SK-N-SH (cell line): ENCODE measurements around the gene ZNF592. TPM values are rescaled to one million over a fixed set of nuclear protein-coding genes. Genes with fewer than 3 reads are reported as not detected.
"Not testable (repeated sequence)": the region's sequence is repeated elsewhere in the genome, so short reads cannot be mapped to it uniquely, and the experiment has no call there.

ENCODE experiments used
- CTCF ChIA-PET: fragments of 300-600, 350-600 bp; formaldehyde crosslinking; extraction: SDS; loops from one replicate; lab custom pipeline; 2021; lab: Yijun Ruan, JAX
- POLR2A ChIA-PET: fragments of 350-600 bp; sonication (Branson Sonifier 250); formaldehyde crosslinking; extraction: SDS; loops from one replicate; lab custom pipeline; 2020; ENCODE audit warnings: antibody characterized with exemption, inconsistent platforms; lab: Yijun Ruan, JAX
- DNase-seq: peaks from one replicate; pipeline ENCODE4 v3.0.0; 2012
- H2AFZ ChIP-seq: fragments of 200-600 bp; sonication (generic); 2 replicates; pipeline ENCODE4 v1.8.1; 2016; ENCODE audit warnings: antibody characterized with exemption, mild to moderate bottlenecking, low read depth
- H3F3A ChIP-seq: fragments of 200-600 bp; sonication (generic); replicated peaks from 2 replicates; pipeline ENCODE3; 2016; ENCODE audit warnings: antibody characterized with exemption, mild to moderate bottlenecking; ENCODE audit not compliant: insufficient read depth
- H3K27ac ChIP-seq, 2 experiments: fragments of 200-500 bp in 1 of 2; fragments of 200-600 bp in 1 of 2; sonication (Bioruptor generic) in 1 of 2; sonication (generic), shearing (Covaris generic) in 1 of 2; 2 replicates each; pipeline versions ENCODE4 v1.5.1 to v1.6.1; 2014 to 2016; ENCODE audit warnings: low read depth in 2 of 2, inconsistent platforms in 1 of 2, low read length in 1 of 2, mild to moderate bottlenecking in 1 of 2, mixed read lengths in 1 of 2
- H3K27me3 ChIP-seq: fragments of 200-600 bp; sonication (generic), shearing (Covaris generic); 2 replicates; pipeline ENCODE4 v1.6.1; 2016; ENCODE audit warnings: mixed run types; ENCODE audit not compliant: insufficient read depth
- H3K36me3 ChIP-seq, 2 experiments: fragments of 200-500 bp in 1 of 2; fragments of 200-600 bp in 1 of 2; sonication (Bioruptor generic) in 1 of 2; sonication (generic) in 1 of 2; replicated peaks in 1 of 2; 2 replicates each; pipeline versions ENCODE3 to v1.5.1; 2014 to 2016; ENCODE audit warnings: low read length in 1 of 2, mild to moderate bottlenecking in 1 of 2; ENCODE audit not compliant: insufficient read depth in 2 of 2, control insufficient read depth in 1 of 2
- H3K4me1 ChIP-seq, 2 experiments: fragments of 200-500 bp in 1 of 2; fragments of 200-600 bp in 1 of 2; sonication (Bioruptor generic) in 1 of 2; sonication (generic), shearing (Covaris generic) in 1 of 2; 2 replicates each; pipeline versions ENCODE4 v1.5.1 to v1.6.1; 2014 to 2016; ENCODE audit warnings: low read depth in 1 of 2, low read length in 1 of 2, mixed run types in 1 of 2; ENCODE audit not compliant: insufficient read depth in 2 of 2, control insufficient read depth in 1 of 2
- H3K4me2 ChIP-seq: fragments of 200-600 bp; sonication (generic), shearing (Covaris generic); 2 replicates; pipeline ENCODE4 v1.6.1; 2017; ENCODE audit warnings: mixed run types
- H3K4me3 ChIP-seq, 2 experiments: fragments of 200-500 bp in 1 of 2; fragments of 200-600 bp in 1 of 2; sonication (Bioruptor generic) in 1 of 2; sonication (generic), shearing (Covaris generic) in 1 of 2; 2 replicates each; pipeline versions ENCODE4 v1.5.1 to v1.8.1; 2014 to 2016; ENCODE audit warnings: low read depth in 2 of 2, inconsistent platforms in 1 of 2, low read length in 1 of 2, mild to moderate bottlenecking in 1 of 2, mixed read lengths in 1 of 2, moderate library complexity in 1 of 2
- H3K79me2 ChIP-seq: fragments of 200-600 bp; sonication (generic); 2 replicates; pipeline ENCODE4 v1.8.1; 2017; ENCODE audit warnings: mild to moderate bottlenecking; ENCODE audit not compliant: insufficient read depth
- H3K9ac ChIP-seq: fragments of 200-600 bp; sonication (generic); 2 replicates; pipeline ENCODE4 v1.6.1; 2017; ENCODE audit warnings: mixed run types
- H3K9me2 ChIP-seq: fragments of 200-600 bp; sonication (generic); 2 replicates; pipeline ENCODE4 v1.6.1; 2017; ENCODE audit warnings: mixed run types
- H3K9me3 ChIP-seq: fragments of 200-600 bp; sonication (generic); 2 replicates; pipeline ENCODE4 v1.6.1; 2017; ENCODE audit warnings: mixed run types, mild to moderate bottlenecking, moderate library complexity
- H4K20me1 ChIP-seq: fragments of 200-600 bp; sonication (generic); 2 replicates; pipeline ENCODE4 v1.6.1; 2017; ENCODE audit warnings: mild to moderate bottlenecking, mixed run types; ENCODE audit not compliant: insufficient read depth
- CHD2 ChIP-seq: fragments of 150-350 bp; IDR thresholded peaks from 2 replicates; pipeline ENCODE4 v1.6.1; 2018; ENCODE audit warnings: low read length; ENCODE audit not compliant: partially characterized antibody
- ELF1 ChIP-seq: IDR thresholded peaks from 2 replicates; pipeline ENCODE4 v1.4.0; 2012
- EP300 ChIP-seq, 2 experiments: IDR thresholded peaks; 2 replicates each; pipeline versions ENCODE4 v1.4.0 to v1.6.1; 2012; ENCODE audit warnings: borderline replicate concordance in 1 of 2, low read depth in 1 of 2, low read length in 1 of 2
- EZH2phosphoT487 ChIP-seq: fragments of 200-600 bp; sonication (generic); IDR thresholded peaks from 2 replicates; pipeline ENCODE4 v1.6.1; 2017; ENCODE audit warnings: low read depth, mixed run types, mild to moderate bottlenecking, antibody characterized with exemption, moderate library complexity, borderline replicate concordance
- FOXJ3 ChIP-seq: sonication (generic); formaldehyde crosslinking; IDR thresholded peaks from 2 replicates; pipeline ENCODE4 v1.5.1; 2020; ENCODE audit warnings: mild to moderate bottlenecking, missing genetic modification reagents
- GABPA ChIP-seq: IDR thresholded peaks from 2 replicates; pipeline ENCODE4 v1.4.0; 2012; ENCODE audit warnings: low read depth, mild to moderate bottlenecking
- GATA2 ChIP-seq: sonication (generic); formaldehyde crosslinking; IDR thresholded peaks from 2 replicates; pipeline ENCODE4 v1.5.0; 2020; ENCODE audit warnings: mild to moderate bottlenecking, missing genetic modification reagents
- JUND ChIP-seq: IDR thresholded peaks from 2 replicates; pipeline ENCODE4 v1.4.0; 2012
- MAX ChIP-seq: IDR thresholded peaks from 2 replicates; pipeline ENCODE4 v1.4.0; 2012; ENCODE audit warnings: low read depth
- MXI1 ChIP-seq: IDR thresholded peaks from 2 replicates; pipeline ENCODE4 v1.6.1; 2012; ENCODE audit warnings: mild to moderate bottlenecking, low read depth, low read length, improper control_type of control experiment
- NFIC ChIP-seq: IDR thresholded peaks from 2 replicates; pipeline ENCODE4 v1.4.0; 2012; ENCODE audit warnings: borderline replicate concordance
- NRF1 ChIP-seq: IDR thresholded peaks from 2 replicates; pipeline ENCODE4 v1.6.1; 2012; ENCODE audit warnings: low read depth, mild to moderate bottlenecking, low read length
- RFX5 ChIP-seq: IDR thresholded peaks from 2 replicates; pipeline ENCODE4 v1.6.1; 2012; ENCODE audit warnings: mild to moderate bottlenecking, improper control_type of control experiment, low read length
- SIN3A ChIP-seq: IDR thresholded peaks from 2 replicates; pipeline ENCODE4 v1.6.1; 2012; ENCODE audit warnings: low read depth, mild to moderate bottlenecking, low read length, moderate library complexity, borderline replicate concordance
- SMC3 ChIP-seq: IDR thresholded peaks from 2 replicates; pipeline ENCODE4 v1.6.1; 2012; ENCODE audit warnings: low read depth, low read length, improper control_type of control experiment
- TAF1 ChIP-seq: IDR thresholded peaks from 2 replicates; pipeline ENCODE4 v1.6.1; 2012; ENCODE audit warnings: low read depth, mild to moderate bottlenecking, low read length, moderate library complexity, borderline replicate concordance
- USF2 ChIP-seq: fragments of 150-350 bp; IDR thresholded peaks from 2 replicates; pipeline ENCODE4 v1.6.1; 2017; ENCODE audit warnings: antibody characterized with exemption, low read length, low read depth, borderline replicate concordance
- ZBTB33 ChIP-seq: IDR thresholded peaks from 2 replicates; pipeline ENCODE4 v1.4.0; 2012; ENCODE audit warnings: low read depth, borderline replicate concordance
- WGBS: methylation state at CpG from one replicate; pipeline ENCODE4 v1.1.6; 2017; ENCODE audit warnings: low lambda C conversion rate; 5-methylcytosine and 5-hydroxymethylcytosine counted together
- polyA plus RNA-seq, 3 experiments: library from polyadenylated mRNA; depleted of rRNA; stranded (reverse); fragments of >200 nt; gene quantifications; 2 replicates each; pipeline ENCODE4 v1.2.3, GENCODE V29; 2012
- TF ChIP-seq, protein P1 (sequence below): fragments of 150-350 bp; IDR thresholded peaks from 2 replicates; pipeline ENCODE4 v1.6.1; 2016; ENCODE audit warnings: mild to moderate bottlenecking, low read depth, low read length

Gene ZNF592
- polyA plus RNA-seq, 1 of the 3 experiments (the other 2 are of a cell fraction), result 8.0 TPM

DNA sequence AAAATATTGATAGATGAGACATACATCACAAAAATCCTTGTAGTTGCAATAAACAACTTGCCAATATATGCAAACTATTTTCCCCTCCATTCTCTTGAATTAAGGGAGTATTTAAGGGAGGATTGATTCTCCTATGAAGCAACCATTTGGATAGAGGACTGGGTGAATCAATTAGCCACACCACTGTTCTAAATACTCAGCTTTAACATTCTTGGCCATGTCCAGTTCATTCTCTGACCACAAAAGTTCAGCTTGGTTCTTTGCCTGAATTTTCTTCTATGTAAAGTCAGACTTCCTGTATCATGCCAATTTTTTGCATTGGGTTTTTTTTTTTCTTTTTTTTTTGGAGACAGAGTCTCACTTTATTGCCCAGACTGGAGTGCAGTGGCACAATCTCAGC is 16.6 kb upstream of the ZNF592 start:
- TF ChIP-seq TAF1 (no peak), ELF1 (no peak), NRF1 (no peak), SIN3A (no peak), RFX5 (no peak), JUND (no peak)
- Histone ChIP-seq H3K4me1 (no peaks in the 10 kb centered on the region), H3F3A (no peaks in the 10 kb centered on the region), H3K27me3 (no peaks in the 10 kb centered on the region), H3K36me3 (no peaks in the 10 kb centered on the region), H3K4me2 (no peak overlapping the region), H4K20me1 (no peaks in the 10 kb centered on the region), H2AFZ (no peak overlapping the region), H3K9ac (no peak overlapping the region), H3K4me3 (no peak overlapping the region), H3K9me2 (no peaks in the 10 kb centered on the region), H3K27ac (no peak overlapping the region), H3K9me3 (no peaks in the 10 kb centered on the region), H3K79me2 (no peaks in the 10 kb centered on the region)
- ChIA-PET CTCF (interaction anchor here (0.6 to 1.7 kb wide), 2 partner anchors 11 to 146 kb away, joined by 3 to 4 read pairs; no protein-coding TSS in a partner anchor), POLR2A (interaction anchor here (0.6 kb wide), 1 partner anchor 33 kb away, joined by 3 read pairs; no protein-coding TSS in a partner anchor)
- DNase-seq, result no peak

DNA sequence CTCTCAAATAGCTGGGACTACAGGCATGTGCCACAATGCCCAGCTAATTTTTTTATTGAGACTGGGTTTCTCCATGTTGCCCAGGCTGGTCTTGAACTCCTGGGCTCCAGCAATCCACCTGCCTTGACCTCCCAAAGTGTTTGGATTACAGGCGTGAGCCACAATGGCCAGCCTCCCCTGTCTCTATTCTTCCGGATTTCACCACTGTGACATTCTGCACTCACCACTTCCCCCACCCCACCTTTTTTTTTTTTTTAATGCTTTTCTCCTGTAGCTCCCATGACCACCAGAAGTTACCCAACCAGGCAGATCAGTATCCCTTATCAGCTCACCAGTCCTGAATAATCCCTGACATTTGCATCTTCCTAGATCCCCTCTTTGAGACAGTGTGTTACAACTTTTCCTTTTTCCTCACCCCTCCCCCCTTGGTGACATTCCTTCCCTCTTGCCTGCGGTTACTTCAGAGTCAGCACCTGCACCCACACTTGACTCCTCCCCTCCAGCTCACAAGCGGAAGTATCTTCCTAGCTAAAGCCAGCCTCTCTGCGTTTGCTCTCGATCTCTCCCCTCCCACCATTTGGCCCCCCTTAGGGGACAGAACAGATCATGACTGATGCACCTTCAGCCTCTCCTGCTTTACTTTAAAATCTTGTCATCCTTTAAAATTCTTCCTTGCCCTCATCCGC is 13.5 kb upstream of the ZNF592 start:
- Histone ChIP-seq H4K20me1 (no peaks in the 10 kb centered on the region), H2AFZ (no peak overlapping the region), H3K9me2 (no peaks in the 10 kb centered on the region), H3F3A (no peaks in the 10 kb centered on the region), H3K27me3 (no peaks in the 10 kb centered on the region), H3K4me1 (no peaks in the 10 kb centered on the region), H3K27ac (no peak overlapping the region), H3K4me2 (no peak overlapping the region), H3K79me2 (no peaks in the 10 kb centered on the region), H3K9me3 (no peaks in the 10 kb centered on the region), H3K4me3 (no peak overlapping the region), H3K36me3 (no peaks in the 10 kb centered on the region), H3K9ac (no peak overlapping the region)
- POLR2A ChIA-PET, result interaction anchor here (2.1 kb wide), 1 partner anchor 18 kb away, joined by 8 read pairs; no protein-coding TSS in a partner anchor
- CTCF ChIA-PET, result no interaction called here
- no peak for TF ChIP-seq MAX
- TF ChIP-seq MXI1, result no peak
- TF ChIP-seq NRF1, result no peak
- TF ChIP-seq NFIC, result no peak
- no peak for TF ChIP-seq GATA2
- no peak for TF ChIP-seq SMC3
- TF ChIP-seq, protein P1, sequence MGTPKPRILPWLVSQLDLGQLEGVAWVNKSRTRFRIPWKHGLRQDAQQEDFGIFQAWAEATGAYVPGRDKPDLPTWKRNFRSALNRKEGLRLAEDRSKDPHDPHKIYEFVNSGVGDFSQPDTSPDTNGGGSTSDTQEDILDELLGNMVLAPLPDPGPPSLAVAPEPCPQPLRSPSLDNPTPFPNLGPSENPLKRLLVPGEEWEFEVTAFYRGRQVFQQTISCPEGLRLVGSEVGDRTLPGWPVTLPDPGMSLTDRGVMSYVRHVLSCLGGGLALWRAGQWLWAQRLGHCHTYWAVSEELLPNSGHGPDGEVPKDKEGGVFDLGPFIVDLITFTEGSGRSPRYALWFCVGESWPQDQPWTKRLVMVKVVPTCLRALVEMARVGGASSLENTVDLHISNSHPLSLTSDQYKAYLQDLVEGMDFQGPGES, result no peak
- no peak for TF ChIP-seq GABPA
- no peak for TF ChIP-seq CHD2
- TF ChIP-seq ZBTB33, result no peak
- TF ChIP-seq FOXJ3 (CRISPR knock-in tag), result no peak
- no peak for TF ChIP-seq EZH2phosphoT487
- no peak for TF ChIP-seq EP300 (IDR thresholded peaks at IDR 0.05; ENCODE audit: borderline replicate concordance in 1 of 2, low read depth in 1 of 2, low read length in 1 of 2)
- TF ChIP-seq USF2, result no peak
- DNase-seq, result no peak
- WGBS, result 78% methylated on average over 7 of the region's 7 CpGs

DNA sequence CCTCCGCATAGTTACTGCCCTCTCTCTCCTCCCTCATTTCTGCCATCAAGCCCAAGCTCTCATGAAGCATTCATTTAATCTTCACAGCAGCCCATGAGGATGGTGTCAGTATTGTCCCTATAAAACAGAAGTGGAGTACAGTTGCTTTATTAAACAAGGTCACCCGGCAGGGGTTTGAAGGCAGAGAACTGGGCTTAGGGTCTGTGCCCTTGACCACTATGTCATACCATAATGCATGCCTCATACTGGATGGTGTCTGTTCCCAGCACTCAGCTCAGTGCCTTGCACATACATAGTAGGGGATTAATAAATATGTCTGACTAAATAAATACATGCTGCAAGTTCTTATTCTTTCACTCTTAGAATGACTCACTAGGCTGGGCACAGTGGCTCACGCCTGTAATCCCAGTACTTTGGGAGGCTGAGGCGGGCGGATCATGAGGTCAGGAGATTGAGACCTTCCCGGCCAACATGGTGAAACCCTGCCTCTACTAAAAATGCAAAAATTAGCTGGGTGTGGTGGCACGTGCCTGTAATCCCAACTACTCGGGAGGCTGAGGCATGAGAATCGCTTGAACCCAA is 12.8 kb upstream of the ZNF592 start:
- H3K4me2 ChIP-seq, H4K20me1 ChIP-seq, H3K27me3 ChIP-seq, H3K36me3 ChIP-seq, H3K4me3 ChIP-seq, H3F3A ChIP-seq, H2AFZ ChIP-seq, H3K9me3 ChIP-seq, CTCF ChIA-PET, POLR2A ChIA-PET, H3K9ac ChIP-seq, H3K27ac ChIP-seq, H3K4me1 ChIP-seq, H3K9me2 ChIP-seq, H3K79me2 ChIP-seq, DNase-seq: not testable (repeated sequence)
- WGBS, result 86% methylated on average over 9 of the region's 9 CpGs
